A549 (cell line): ENCODE results near the gene CFAP61. TPM values are rescaled to one million over a fixed set of nuclear protein-coding genes. Genes with fewer than 3 reads are reported as not detected.
A peak's percentile ranks its signal among the peaks of the same experiment; 100 is the strongest.

Experiments
- ATAC-seq, 2 experiments: fragments of 200-7000 bp in 1 of 2; fragments of >200 bp in 1 of 2; cut with Nextera tagmentation in 1 of 2; cut with Tn5 transposase in 1 of 2; 3 replicates each; pipeline versions ENCODE4 v1.8.0 to v1.9.1; 2018 to 2020; ENCODE audit warnings: mild to moderate bottlenecking in 1 of 2, moderate library complexity in 1 of 2
- CTCF ChIA-PET: fragments of 300-600 bp; sonication (Branson Sonifier 250); formaldehyde crosslinking; extraction: SDS; loops from one replicate; lab custom pipeline; 2021; ENCODE audit warnings: antibody characterized with exemption, inconsistent platforms; lab: Yijun Ruan, JAX
- POLR2A ChIA-PET: fragments of 350-600 bp; formaldehyde crosslinking; extraction: SDS; loops from one replicate; lab custom pipeline; 2021; ENCODE audit warnings: antibody characterized with exemption, inconsistent platforms; lab: Yijun Ruan, JAX
- DNase-seq, 2 experiments: peaks; one replicate each; pipeline versions ENCODE4 v3.0.0 to v3.0.0-alpha.2; 2011 to 2016; ENCODE audit warnings: low read depth in 1 of 2, low spot score in 1 of 2
- FAIRE-seq: peaks from 2 replicates; lab custom pipeline; 2011; peaks lifted over from hg19 to GRCh38; lab: Jason Lieb, UNC
- H3K27ac ChIP-seq, 2 experiments: fragments of >200 bp; sonication (Bioruptor Twin); formaldehyde crosslinking; 3 replicates each; pipeline ENCODE4 v1.5.1; 2016 to 2017
- H3K4me1 ChIP-seq: fragments of >200 bp; sonication (Bioruptor Twin); formaldehyde crosslinking; 3 replicates; pipeline ENCODE4 v1.6.1; 2016
- H3K4me2 ChIP-seq: fragments of >200 bp; sonication (Bioruptor Twin); formaldehyde crosslinking; 3 replicates; pipeline ENCODE4 v1.6.1; 2016
- H3K4me3 ChIP-seq: fragments of >200 bp; sonication (Bioruptor Twin); formaldehyde crosslinking; 3 replicates; pipeline ENCODE4 v1.5.1; 2016
- H3K9me3 ChIP-seq: fragments of >200 bp; sonication (Bioruptor Twin); formaldehyde crosslinking; 3 replicates; pipeline ENCODE4 v1.6.1; 2016
- ATOH8 ChIP-seq: fragments of 250-450 bp; sonication (Bioruptor Pico); IDR thresholded peaks from 2 replicates; pipeline ENCODE4 v1.5.0; 2020; ENCODE audit warnings: low read depth, mild to moderate bottlenecking, moderate library complexity
- CEBPB ChIP-seq, 2 experiments: fragments of >200 bp in 1 of 2; sonication (Bioruptor Twin) in 1 of 2; formaldehyde crosslinking in 1 of 2; IDR thresholded peaks; 2 replicates each; pipeline ENCODE4 v1.6.1; 2012 to 2016
- CTCF ChIP-seq: fragments of >200 bp; sonication (Bioruptor Twin); formaldehyde crosslinking; IDR thresholded peaks from 3 replicates; pipeline ENCODE4 v1.5.1; 2016
- EHF ChIP-seq: fragments of 250-450 bp; sonication (Bioruptor Pico); IDR thresholded peaks from 2 replicates; pipeline ENCODE4 v1.5.0; 2020; ENCODE audit warnings: mild to moderate bottlenecking
- EHMT2 ChIP-seq: fragments of 200-600 bp; sonication (generic); IDR thresholded peaks from 2 replicates; pipeline ENCODE4 v1.6.1; 2016; ENCODE audit warnings: antibody characterized with exemption, low read depth, mild to moderate bottlenecking, moderate library complexity
- FOSL2 ChIP-seq, 2 experiments: fragments of 450-650 bp in 1 of 2; fragments of >200 bp in 1 of 2; sonication (Bioruptor Twin) in 1 of 2; formaldehyde crosslinking; IDR thresholded peaks; 2 replicates each; pipeline versions ENCODE4 v1.5.0 to v1.6.1; 2016 to 2020; ENCODE audit warnings: mild to moderate bottlenecking in 1 of 2, moderate library complexity in 1 of 2
- HDAC2 ChIP-seq: fragments of 200-600 bp; sonication (generic); IDR thresholded peaks from 2 replicates; pipeline ENCODE4 v1.6.1; 2016
- HEYL ChIP-seq: fragments of 250-450 bp; sonication (Bioruptor Pico); IDR thresholded peaks from 2 replicates; pipeline ENCODE4 v1.8.0; 2021; ENCODE audit warnings: mild to moderate bottlenecking, moderate library complexity
- HMGXB4 ChIP-seq: fragments of 250-450 bp; sonication (Bioruptor Pico); IDR thresholded peaks from 2 replicates; pipeline ENCODE4 v1.5.0; 2021; ENCODE audit warnings: mild to moderate bottlenecking, moderate library complexity, borderline replicate concordance
- HOXA7 ChIP-seq: fragments of 250-450 bp; sonication (Bioruptor Pico); IDR thresholded peaks from 2 replicates; pipeline ENCODE4 v1.5.0; 2020; ENCODE audit warnings: mild to moderate bottlenecking, moderate library complexity
- HOXB13 ChIP-seq: fragments of 250-450 bp; sonication (Bioruptor Pico); IDR thresholded peaks from 2 replicates; pipeline ENCODE4 v1.5.0; 2020; ENCODE audit warnings: low read depth, mild to moderate bottlenecking, moderate library complexity
- HOXB5 ChIP-seq: fragments of 250-450 bp; sonication (Bioruptor Pico); IDR thresholded peaks from 2 replicates; pipeline ENCODE4 v1.5.0; 2020; ENCODE audit warnings: mild to moderate bottlenecking, moderate library complexity
- JUN ChIP-seq, 2 experiments: fragments of >200 bp; sonication (Bioruptor Twin); formaldehyde crosslinking; IDR thresholded peaks; 2 replicates in 1 of 2; 3 replicates in 1 of 2; pipeline ENCODE4 v1.6.1; 2016 to 2017
- MYC ChIP-seq: IDR thresholded peaks from 2 replicates; pipeline ENCODE4 v1.6.1; 2012; ENCODE audit warnings: mild to moderate bottlenecking, inconsistent platforms, low read length, improper control_type of control experiment, borderline replicate concordance
- NPAS2 ChIP-seq: fragments of 250-450 bp; sonication (Bioruptor Pico); IDR thresholded peaks from 2 replicates; pipeline ENCODE4 v1.8.0; 2022; ENCODE audit warnings: mild to moderate bottlenecking, moderate library complexity, borderline replicate concordance
- PBX3 ChIP-seq: IDR thresholded peaks from 2 replicates; pipeline ENCODE4 v1.6.1; 2012
- PHF8 ChIP-seq: fragments of 200-600 bp; sonication (generic); IDR thresholded peaks from 2 replicates; pipeline ENCODE4 v1.6.1; 2016; ENCODE audit warnings: low read depth, mild to moderate bottlenecking, antibody characterized with exemption, moderate library complexity, borderline replicate concordance
- RAD21 ChIP-seq, 2 experiments: fragments of >200 bp in 1 of 2; sonication (Bioruptor Twin) in 1 of 2; formaldehyde crosslinking in 1 of 2; IDR thresholded peaks in 1 of 2; conservative IDR thresholded peaks in 1 of 2; 2 replicates in 1 of 2; 3 replicates in 1 of 2; pipeline ENCODE4 v1.6.1; 2012 to 2018; ENCODE audit warnings: inconsistent platforms in 1 of 2
- REST ChIP-seq: fragments of 200-600 bp; sonication (generic); IDR thresholded peaks from 2 replicates; pipeline ENCODE4 v1.6.1; 2016; ENCODE audit warnings: antibody characterized with exemption, mild to moderate bottlenecking, moderate library complexity
- WGBS: methylation state at CpG from one replicate; pipeline ENCODE4 v1.1.6; 2017; ENCODE audit errors: missing lambda C conversion rate; 5-methylcytosine and 5-hydroxymethylcytosine counted together
- polyA plus RNA-seq, 4 experiments: library from polyadenylated mRNA; depleted of rRNA in 3 of 4; stranded (reverse); fragments of >200 nt; fragmentation: RNase III in 1 of 4; extraction: RNeasy Plus Mini Kit Qiagen cat#74134 plus additional on column Dnase treatment in 1 of 4; gene quantifications; 2 replicates in 3 of 4; 3 replicates in 1 of 4; pipeline ENCODE4 v1.2.3, GENCODE V29; 2011 to 2017

The CFAP61 gene
- polyA plus RNA-seq, 2 of the 4 experiments (the other 2 are of a cell fraction) = 0.39 to 0.70 TPM

GRCh38 chr20:20407891-20408805 is 355.8 kb downstream of the CFAP61 start:
- peak in 1 of 2 experiments; percentile 75; a peak in 3 of 6 replicates for ATAC-seq
- Histone ChIP-seq H3K27ac (no peak overlapping the region), H3K4me2 (no peak overlapping the region), H3K4me1 (no peaks in the 10 kb centered on the region), H3K4me3 (no peak overlapping the region), H3K9me3 (no peaks in the 10 kb centered on the region)
- ChIA-PET CTCF (interaction anchor here (0.5 to 1.5 kb wide), 7 partner anchors 8 to 403 kb away, joined by 3 to 4 read pairs (median 3); no protein-coding TSS in a partner anchor), POLR2A (no interaction called here)
- WGBS = 51% methylated on average over 6 of the region's 6 CpGs
- TF ChIP-seq CTCF (peak; percentile 32; the same call in 2 of the 3 replicates), PBX3 (no peak), RAD21 (conservative IDR thresholded peaks at IDR 0.05 in 1 of 2, IDR thresholded peaks at IDR 0.05 in 1 of 2) (peak in 1 of 2 experiments; percentile 46; a peak in 2 of 5 replicates), HOXB5 (CRISPR knock-in tag) (no peak)
- DNase-seq = peak; percentile 19 to 32
- peak; percentile 78 for FAIRE-seq

- no peak for DNase-seq
- Histone ChIP-seq H3K9me3 (no peaks in the 10 kb centered on the region), H3K4me1 (no peaks in the 10 kb centered on the region), H3K27ac (no peak overlapping the region), H3K4me2 (no peak overlapping the region), H3K4me3 (no peak overlapping the region)
- ChIA-PET CTCF (interaction anchor here (1.2 to 1.3 kb wide), 2 partner anchors 11 to 326 kb away, joined by 3 read pairs; no protein-coding TSS in a partner anchor), POLR2A (no interaction called here)
- no peak for ATAC-seq
- FAIRE-seq = peak; percentile 7
- WGBS = 80% methylated on average over 4 of the region's 4 CpGs
- no peak for TF ChIP-seq JUN (IDR thresholded peaks at IDR 0.05)
- TF ChIP-seq HOXB13 (CRISPR knock-in tag) = no peak
- no peak for TF ChIP-seq NPAS2 (CRISPR knock-in tag)
- TF ChIP-seq PBX3 = no peak
- no peak for TF ChIP-seq EHMT2
- no peak for TF ChIP-seq MYC
- no peak for TF ChIP-seq HOXA7 (CRISPR knock-in tag)
- TF ChIP-seq HDAC2 = no peak
- TF ChIP-seq EHF = no peak
- no peak for TF ChIP-seq REST
- TF ChIP-seq HMGXB4 (CRISPR knock-in tag) = no peak
- TF ChIP-seq HEYL = no peak
- TF ChIP-seq FOSL2 (IDR thresholded peaks at IDR 0.05) = no peak
- no peak for TF ChIP-seq FOSL2 (CRISPR knock-in tag; IDR thresholded peaks at IDR 0.05)
- TF ChIP-seq ATOH8 = no peak
- TF ChIP-seq CTCF = no peak
- TF ChIP-seq CEBPB (IDR thresholded peaks at IDR 0.05) = no peak
- no peak for TF ChIP-seq PHF8
Observed at GRCh38 chr20:20409331-20409730, 357.0 kb downstream of the CFAP61 start.
